Raji (cell line): ENCODE results near the gene YWHAB.

Experiments
- POLR2A ChIP-seq: IDR thresholded peaks from 2 replicates; pipeline ENCODE4 v1.6.1; 2011; ENCODE audit warnings: low read depth, low read length, control low read depth; ENCODE audit not compliant: insufficient read depth

The YWHAB gene

DNA sequence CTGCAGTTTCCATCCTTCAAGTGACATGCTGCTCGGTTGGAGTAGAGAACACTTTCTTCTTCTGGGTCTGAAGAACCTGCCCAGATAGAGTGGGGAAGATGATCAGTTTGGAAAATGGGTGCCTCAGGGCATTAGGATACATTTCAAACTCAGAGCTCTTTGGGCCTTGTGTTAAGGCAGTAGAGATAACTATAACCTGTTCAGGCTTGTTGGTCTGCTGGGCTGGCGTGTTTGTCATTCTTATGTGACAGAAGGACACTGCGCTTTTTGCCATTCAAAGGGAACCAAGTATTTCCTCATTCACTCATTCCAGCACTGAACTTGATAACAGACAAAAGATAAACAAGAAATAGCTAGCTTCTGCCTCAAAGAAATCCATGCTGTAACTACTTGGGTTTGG is 70.9 kb downstream of the YWHAB start:
- no peak for TF ChIP-seq POLR2A
